Measurements from ENCODE around the gene ROR2. TPM values are rescaled to one million over a fixed set of nuclear protein-coding genes. Genes with fewer than 3 reads are reported as not detected.

The ROR2 gene
- total and polyA plus RNA-seq, 4 experiments from 2014 or later, result 0.17 to 0.31 (median 0.29) TPM; not detected in 1

- Mint-ChIP-seq H3K27ac (no peak overlapping the region), H3K36me3 (no peaks in the 10 kb centered on the region), H3K4me3 (peak overlapping the region in 1 of 8 donors; percentile 8), H3K27me3 (peaks cover 6 to 14% of the 10 kb centered on the region in 2 donors), H3K9me3 (peaks cover 0 to 2% (median 0%) of the 10 kb centered on the region in 8 donors), H3K4me1 (no peaks in the 10 kb centered on the region)
- Histone ChIP-seq H3K4me1 (ENCODE audit: insufficient read depth, low read length) (no peaks in the 10 kb centered on the region), H3K36me3 (ENCODE audit: insufficient read depth, low read length) (no peaks in the 10 kb centered on the region), H3K27me3 (ENCODE audit: insufficient read depth, low read length) (no peaks in the 10 kb centered on the region), H3K4me3 (ENCODE audit: low read length in 2 of 2) (no peak overlapping the region), H3K27ac (ENCODE audit: low read depth, low read length) (no peak overlapping the region), H3K9me3 (ENCODE audit: control insufficient read depth in 1 of 2, low read length in 2 of 2) (no peaks in the 10 kb centered on the region)
- ChIA-PET CTCF (ENCODE audit: partially characterized antibody) (no interaction called here), POLR2A (ENCODE audit: partially characterized antibody) (no interaction called here)
- intact Hi-C loops (cut with micrococcal nuclease), result no loop called here
- DNase-seq, result no peak
Measured at GRCh38 chr9:91583966-91584365, 366.1 kb downstream of the ROR2 start.

- Mint-ChIP-seq H3K36me3 (no peaks in the 10 kb centered on the region), H3K4me3 (peak overlapping the region in 1 of 8 donors; percentile 40), H3K27ac (no peak overlapping the region), H3K9me3 (peaks cover 0 to 2% (median 0%) of the 10 kb centered on the region in 8 donors), H3K27me3 (peaks cover 5 to 8% of the 10 kb centered on the region in 2 donors), H3K4me1 (no peaks in the 10 kb centered on the region)
- no peak overlapping the region for H3K27ac ChIP-seq (ENCODE audit: low read depth, low read length)
- no peak overlapping the region for H3K4me3 ChIP-seq (ENCODE audit: low read length in 2 of 2)
- ChIA-PET CTCF (ENCODE audit: partially characterized antibody) (no interaction called here), POLR2A (ENCODE audit: partially characterized antibody) (no interaction called here)
- no peaks in the 10 kb centered on the region for H3K36me3 ChIP-seq (ENCODE audit: insufficient read depth, low read length)
- no peaks in the 10 kb centered on the region for H3K4me1 ChIP-seq (ENCODE audit: insufficient read depth, low read length)
- H3K27me3 ChIP-seq (ENCODE audit: insufficient read depth, low read length), result peaks cover 4% of the 10 kb centered on the region
- no peaks in the 10 kb centered on the region for H3K9me3 ChIP-seq (ENCODE audit: control insufficient read depth in 1 of 2, low read length in 2 of 2)
- DNase-seq, result no peak
- intact Hi-C loops (cut with micrococcal nuclease), result no loop called here
Measured at GRCh38 chr9:91583161-91583875, 366.7 kb downstream of the ROR2 start.

- peaks cover 5 to 8% of the 10 kb centered on the region in 2 donors for H3K27me3 Mint-ChIP-seq
- H3K27me3 ChIP-seq (ENCODE audit: insufficient read depth, low read length), result peaks cover 4% of the 10 kb centered on the region
- POLR2A ChIA-PET (ENCODE audit: partially characterized antibody), result no interaction called here
- no peaks in the 10 kb centered on the region for H3K36me3 Mint-ChIP-seq
- CTCF ChIA-PET (ENCODE audit: partially characterized antibody), result no interaction called here
- intact Hi-C loops (cut with micrococcal nuclease), result no loop called here
- peaks cover 0 to 2% (median 0%) of the 10 kb centered on the region in 8 donors for H3K9me3 Mint-ChIP-seq
- no peak for DNase-seq
- H3K36me3 ChIP-seq (ENCODE audit: insufficient read depth, low read length), result no peaks in the 10 kb centered on the region
- H3K4me1 Mint-ChIP-seq, result no peaks in the 10 kb centered on the region
- no peak overlapping the region for H3K27ac Mint-ChIP-seq
- H3K4me3 Mint-ChIP-seq, result no peak overlapping the region
- H3K4me1 ChIP-seq (ENCODE audit: insufficient read depth, low read length), result no peaks in the 10 kb centered on the region
- H3K27ac ChIP-seq (ENCODE audit: low read depth, low read length), result no peak overlapping the region
- H3K4me3 ChIP-seq (ENCODE audit: low read length in 2 of 2), result no peak overlapping the region
- no peaks in the 10 kb centered on the region for H3K9me3 ChIP-seq (ENCODE audit: control insufficient read depth in 1 of 2, low read length in 2 of 2)
Measured at GRCh38 chr9:91582181-91582580, 367.8 kb downstream of the ROR2 start.

- DNase-seq, result no peak
- intact Hi-C loops (cut with micrococcal nuclease), result no loop called here
- H3K9me3 ChIP-seq (ENCODE audit: control insufficient read depth in 1 of 2, low read length in 2 of 2), result no peaks in the 10 kb centered on the region
- Mint-ChIP-seq H3K4me1 (no peaks in the 10 kb centered on the region), H3K9me3 (peaks cover 0 to 2% (median 0%) of the 10 kb centered on the region in 8 donors), H3K27me3 (peaks cover 2 to 5% of the 10 kb centered on the region in 2 donors), H3K36me3 (no peaks in the 10 kb centered on the region), H3K4me3 (no peak overlapping the region), H3K27ac (no peak overlapping the region)
- H3K4me1 ChIP-seq (ENCODE audit: insufficient read depth, low read length), result no peaks in the 10 kb centered on the region
- no peak overlapping the region for H3K27ac ChIP-seq (ENCODE audit: low read depth, low read length)
- peaks cover 4% of the 10 kb centered on the region for H3K27me3 ChIP-seq (ENCODE audit: insufficient read depth, low read length)
- ChIA-PET CTCF (ENCODE audit: partially characterized antibody) (no interaction called here), POLR2A (ENCODE audit: partially characterized antibody) (no interaction called here)
- H3K4me3 ChIP-seq (ENCODE audit: low read length in 2 of 2), result no peak overlapping the region
- no peaks in the 10 kb centered on the region for H3K36me3 ChIP-seq (ENCODE audit: insufficient read depth, low read length)
Measured at GRCh38 chr9:91580136-91580535, 369.9 kb downstream of the ROR2 start.

- Histone ChIP-seq H3K4me3 (ENCODE audit: low read length in 2 of 2) (no peak overlapping the region), H3K9me3 (ENCODE audit: control insufficient read depth in 1 of 2, low read length in 2 of 2) (no peaks in the 10 kb centered on the region), H3K27ac (ENCODE audit: low read depth, low read length) (no peak overlapping the region), H3K4me1 (ENCODE audit: insufficient read depth, low read length) (no peaks in the 10 kb centered on the region), H3K27me3 (ENCODE audit: insufficient read depth, low read length) (peaks cover 4% of the 10 kb centered on the region), H3K36me3 (ENCODE audit: insufficient read depth, low read length) (no peaks in the 10 kb centered on the region)
- ChIA-PET CTCF (ENCODE audit: partially characterized antibody) (no interaction called here), POLR2A (ENCODE audit: partially characterized antibody) (no interaction called here)
- DNase-seq, result no peak
- no peak overlapping the region for H3K4me3 Mint-ChIP-seq
- no peak overlapping the region for H3K27ac Mint-ChIP-seq
- intact Hi-C loops (cut with micrococcal nuclease), result no loop called here
- H3K36me3 Mint-ChIP-seq, result no peaks in the 10 kb centered on the region
- H3K4me1 Mint-ChIP-seq, result no peaks in the 10 kb centered on the region
- peaks cover 1% of the 10 kb centered on the region in 2 donors for H3K27me3 Mint-ChIP-seq
- H3K9me3 Mint-ChIP-seq, result peaks cover 0 to 2% (median 0%) of the 10 kb centered on the region in 8 donors
Measured at GRCh38 chr9:91578911-91579310, 371.1 kb downstream of the ROR2 start.

- Mint-ChIP-seq H3K4me1 (no peaks in the 10 kb centered on the region), H3K9me3 (no peaks in the 10 kb centered on the region), H3K27me3 (peaks cover 4 to 5% of the 10 kb centered on the region in 2 donors), H3K4me3 (no peak overlapping the region), H3K27ac (no peak overlapping the region), H3K36me3 (no peaks in the 10 kb centered on the region)
- no peaks in the 10 kb centered on the region for H3K4me1 ChIP-seq (ENCODE audit: insufficient read depth, low read length)
- peaks cover 4% of the 10 kb centered on the region for H3K27me3 ChIP-seq (ENCODE audit: insufficient read depth, low read length)
- no peaks in the 10 kb centered on the region for H3K36me3 ChIP-seq (ENCODE audit: insufficient read depth, low read length)
- POLR2A ChIA-PET (ENCODE audit: partially characterized antibody), result no interaction called here
- CTCF ChIA-PET (ENCODE audit: partially characterized antibody), result no interaction called here
- H3K9me3 ChIP-seq (ENCODE audit: control insufficient read depth in 1 of 2, low read length in 2 of 2), result no peaks in the 10 kb centered on the region
- H3K4me3 ChIP-seq (ENCODE audit: low read length in 2 of 2), result no peak overlapping the region
- no peak overlapping the region for H3K27ac ChIP-seq (ENCODE audit: low read depth, low read length)
- intact Hi-C loops (cut with micrococcal nuclease), result no loop called here
- DNase-seq, result no peak
Measured at GRCh38 chr9:91577633-91578061, 372.4 kb downstream of the ROR2 start.

GRCh38 chr9:91572811-91573210 lies 377.2 kb downstream of the ROR2 start:
- ChIA-PET CTCF (ENCODE audit: partially characterized antibody) (no interaction called here), POLR2A (ENCODE audit: partially characterized antibody) (no interaction called here)
- Histone ChIP-seq H3K4me3 (ENCODE audit: low read length in 2 of 2) (no peak overlapping the region), H3K27ac (ENCODE audit: low read depth, low read length) (no peak overlapping the region), H3K27me3 (ENCODE audit: insufficient read depth, low read length) (no peaks in the 10 kb centered on the region), H3K4me1 (ENCODE audit: insufficient read depth, low read length) (no peaks in the 10 kb centered on the region), H3K36me3 (ENCODE audit: insufficient read depth, low read length) (no peaks in the 10 kb centered on the region), H3K9me3 (ENCODE audit: control insufficient read depth in 1 of 2, low read length in 2 of 2) (no peaks in the 10 kb centered on the region)
- no peaks in the 10 kb centered on the region for H3K4me1 Mint-ChIP-seq
- no peak overlapping the region for H3K4me3 Mint-ChIP-seq
- intact Hi-C loops (cut with micrococcal nuclease), result no loop called here
- H3K36me3 Mint-ChIP-seq, result no peaks in the 10 kb centered on the region
- H3K27me3 Mint-ChIP-seq, result peaks cover 12 to 17% of the 10 kb centered on the region in 2 donors
- DNase-seq, result no peak
- peaks cover 0 to 2% (median 0%) of the 10 kb centered on the region in 8 donors for H3K9me3 Mint-ChIP-seq
- H3K27ac Mint-ChIP-seq, result no peak overlapping the region
